Natural killer cell (primary cell): ENCODE results near the gene PDCD7. TPM values are rescaled to one million over a fixed set of nuclear protein-coding genes. Genes with fewer than 3 reads are reported as not detected.
"Not testable (repeated sequence)": the region's sequence is repeated elsewhere in the genome, so short reads cannot be mapped to it uniquely, and the experiment has no call there.

Source experiments
- ATAC-seq, 3 donors: fragments of 150-1000 bp in 2 of 3; fragments of 200-7000 bp in 1 of 3; cut with Tn5 transposase; 1 replicate in 1 of 3; 2 replicates in 2 of 3; pipeline ENCODE4 v1.10.0; 2021; ENCODE audit warnings: mild to moderate bottlenecking in 2 of 3, moderate library complexity in 2 of 3
- DNase-seq, 2 donors: peaks; one replicate each; pipeline versions ENCODE4 v3.0.0 to v3.0.0-alpha.2; 2013 to 2021; ENCODE audit warnings: mixed read lengths in 1 of 2
- H3K27ac ChIP-seq: one replicate; pipeline ENCODE4 v1.5.1; 2013; ENCODE audit warnings: mild to moderate bottlenecking, low read length
- H3K27me3 ChIP-seq: one replicate; pipeline ENCODE4 v1.6.1; 2013; ENCODE audit warnings: low read length; ENCODE audit not compliant: control insufficient read depth, insufficient read depth
- H3K36me3 ChIP-seq: one replicate; pipeline ENCODE4 v1.6.1; 2013; ENCODE audit warnings: low read length; ENCODE audit not compliant: control insufficient read depth, insufficient read depth
- H3K4me1 ChIP-seq: one replicate; pipeline ENCODE4 v1.6.1; 2013; ENCODE audit warnings: low read length; ENCODE audit not compliant: control insufficient read depth, insufficient read depth
- H3K4me3 ChIP-seq: one replicate; pipeline ENCODE4 v1.5.1; 2013; ENCODE audit warnings: low read length
- H3K9me3 ChIP-seq: one replicate; pipeline ENCODE4 v1.6.1; 2013; ENCODE audit warnings: low read length; ENCODE audit not compliant: control insufficient read depth, insufficient read depth
- H3K27ac Mint-ChIP-seq, 2 donors: one replicate each; pipeline ENCODE4 v1.8.0; 2022; ENCODE audit warnings: mild to moderate bottlenecking in 2 of 2, mixed read lengths in 2 of 2, moderate library complexity in 1 of 2
- H3K27me3 Mint-ChIP-seq, 2 donors: one replicate each; pipeline ENCODE4 v1.8.0; 2022; ENCODE audit warnings: low read depth in 2 of 2, mixed read lengths in 2 of 2
- H3K36me3 Mint-ChIP-seq: one replicate; pipeline ENCODE4 v1.8.0; 2022; ENCODE audit warnings: mixed read lengths
- H3K4me1 Mint-ChIP-seq, 2 donors: one replicate each; pipeline ENCODE4 v1.8.0; 2022; ENCODE audit warnings: mixed read lengths in 2 of 2
- H3K4me3 Mint-ChIP-seq: one replicate; pipeline ENCODE4 v1.8.0; 2022; ENCODE audit warnings: mild to moderate bottlenecking, moderate library complexity, mixed read lengths
- H3K9me3 Mint-ChIP-seq, 2 donors: one replicate each; pipeline ENCODE4 v1.8.0; 2022; ENCODE audit warnings: mixed read lengths in 2 of 2
- CTCF ChIP-seq: fragments of 200-600 bp; IDR thresholded peaks from one replicate; pipeline ENCODE4 v1.8.0; 2022; ENCODE audit warnings: antibody characterized with exemption
- WGBS: methylation state at CpG from one replicate; pipeline ENCODE4 v1.1.7; 2013; ENCODE audit warnings: missing lambda C conversion rate; ENCODE audit not compliant: insufficient coverage; 5-methylcytosine and 5-hydroxymethylcytosine counted together
- intact Hi-C: fragments of 100-400 bp; cut with micrococcal nuclease; formaldehyde crosslinking; loops from one replicate; pipeline ENCODE4 v1.14.2; 2022
- total RNA-seq, 4 donors: library from RNA; stranded (reverse); fragments of 120-200 nt in 1 of 4; gene quantifications; one replicate each; pipeline versions ENCODE4 v1.2.3 to v1.2.4, GENCODE V29; 2013 to 2022

Gene PDCD7
- total RNA-seq, 3 donors from 2014 or later (not counting 1 experiment from before 2014, with no cell fraction given): 19.1 to 33.9 (median 26.7) TPM

- no peak overlapping the region for H3K4me3 ChIP-seq
- no peaks in the 10 kb centered on the region for H3K9me3 ChIP-seq
- H3K36me3 Mint-ChIP-seq: no peaks in the 10 kb centered on the region
- no peak overlapping the region for H3K27ac ChIP-seq
- H3K27me3 Mint-ChIP-seq: no peaks in the 10 kb centered on the region
- H3K4me1 ChIP-seq: no peaks in the 10 kb centered on the region
- H3K27ac Mint-ChIP-seq: peak overlapping the region; percentile 15 to 21
- H3K4me3 Mint-ChIP-seq: no peak overlapping the region
- TF ChIP-seq CTCF: no peak
- intact Hi-C loops: no loop called here
- ATAC-seq: no peak
- H3K27me3 ChIP-seq: no peaks in the 10 kb centered on the region
- DNase-seq: no peak
- 95% methylated on average over 3 of the region's 3 CpGs for WGBS
- H3K9me3 Mint-ChIP-seq: no peaks in the 10 kb centered on the region
- H3K36me3 ChIP-seq: peaks cover 29% of the 10 kb centered on the region
- no peaks in the 10 kb centered on the region for H3K4me1 Mint-ChIP-seq
Observed at GRCh38 chr15:65147902-65148301, 14.3 kb upstream of the PDCD7 start.

- DNase-seq: no peak
- Histone ChIP-seq H3K4me3 (no peak overlapping the region), H3K36me3 (peaks cover 20% of the 10 kb centered on the region), H3K27me3 (no peaks in the 10 kb centered on the region), H3K27ac (no peak overlapping the region), H3K4me1 (no peaks in the 10 kb centered on the region), H3K9me3 (no peaks in the 10 kb centered on the region)
- no peak for ATAC-seq
- no peaks in the 10 kb centered on the region for H3K27me3 Mint-ChIP-seq
- TF ChIP-seq CTCF: no peak
- no peaks in the 10 kb centered on the region for H3K36me3 Mint-ChIP-seq
- no peaks in the 10 kb centered on the region for H3K9me3 Mint-ChIP-seq
- H3K4me3 Mint-ChIP-seq: no peak overlapping the region
- intact Hi-C loops: no loop called here
- no peaks in the 10 kb centered on the region for H3K4me1 Mint-ChIP-seq
- no peak overlapping the region for H3K27ac Mint-ChIP-seq
- 93% methylated on average over 4 of the region's 4 CpGs for WGBS
Observed at GRCh38 chr15:65146438-65146837, 12.8 kb upstream of the PDCD7 start.

- 92% methylated on average over 6 of the region's 6 CpGs for WGBS
- H3K4me1 ChIP-seq, H3K9me3 Mint-ChIP-seq, H3K36me3 Mint-ChIP-seq, H3K27me3 Mint-ChIP-seq, H3K27ac Mint-ChIP-seq, H3K4me3 ChIP-seq, H3K4me1 Mint-ChIP-seq, ATAC-seq, H3K27ac ChIP-seq, H3K4me3 Mint-ChIP-seq, H3K36me3 ChIP-seq, H3K9me3 ChIP-seq, DNase-seq, H3K27me3 ChIP-seq: not testable (repeated sequence)
- intact Hi-C loops: loop anchor here (10.0 kb wide), 1 partner anchor 46 kb away; the partner anchor contains the start of gene CLPX
Observed at GRCh38 chr15:65138631-65139030, 5.0 kb upstream of the PDCD7 start.

GRCh38 chr15:65137893-65138292 lies 4.3 kb upstream of the PDCD7 start:
- H3K4me3 ChIP-seq, H3K27ac ChIP-seq, H3K4me1 ChIP-seq, H3K9me3 ChIP-seq, H3K4me1 Mint-ChIP-seq, H3K9me3 Mint-ChIP-seq, H3K27me3 ChIP-seq, H3K36me3 Mint-ChIP-seq, H3K36me3 ChIP-seq, H3K27me3 Mint-ChIP-seq, H3K4me3 Mint-ChIP-seq, ATAC-seq, H3K27ac Mint-ChIP-seq, DNase-seq: not testable (repeated sequence)
- intact Hi-C loops: loop anchor here (10.0 kb wide), 1 partner anchor 47 kb away; the partner anchor contains the start of gene CLPX
- 98% methylated on average over 3 of the region's 4 CpGs for WGBS

- DNase-seq, H3K4me3 Mint-ChIP-seq: not testable (repeated sequence)
Observed at GRCh38 chr15:65137089-65137488, 3.5 kb upstream of the PDCD7 start.

More at GRCh38 chr15:65137089-65137488, 3.5 kb upstream of the PDCD7 start:
- not testable (repeated sequence) for H3K27ac Mint-ChIP-seq, H3K9me3 Mint-ChIP-seq, H3K27me3 Mint-ChIP-seq, H3K9me3 ChIP-seq, H3K27me3 ChIP-seq, H3K36me3 Mint-ChIP-seq, H3K36me3 ChIP-seq, H3K27ac ChIP-seq, H3K4me3 ChIP-seq, ATAC-seq
- intact Hi-C loops: loop anchor here (10.0 kb wide), 1 partner anchor 48 kb away; the partner anchor contains the start of gene CLPX
- H3K4me1 Mint-ChIP-seq: peaks cover 9 to 17% of the 10 kb centered on the region in 2 donors
- 93% methylated on average over 7 of the region's 7 CpGs for WGBS
- peaks cover 12% of the 10 kb centered on the region for H3K4me1 ChIP-seq
